MM.1S (cell line): Measurements from ENCODE around the gene GSG1L.

ENCODE experiments used
- DNase-seq: peaks from one replicate; pipeline ENCODE4 v3.0.0-alpha.2; 2015
- H2AFZ ChIP-seq: fragments of 300-600 bp; sonication (generic); 2 replicates; pipeline ENCODE4 v1.6.0; 2016; ENCODE audit warnings: antibody characterized with exemption, low read length
- H3F3A ChIP-seq: fragments of 300-600 bp; sonication (generic); 2 replicates; pipeline ENCODE4 v1.6.1; 2016; ENCODE audit warnings: mild to moderate bottlenecking, antibody characterized with exemption, low read length, moderate library complexity, mixed read lengths; ENCODE audit not compliant: insufficient read depth
- H3K27ac ChIP-seq: fragments of 300-600 bp; sonication (generic); 2 replicates; pipeline ENCODE4 v1.5.1; 2016; ENCODE audit warnings: mild to moderate bottlenecking, low read length
- H3K27me3 ChIP-seq: fragments of 300-600 bp; sonication (generic); replicated peaks from 2 replicates; pipeline ENCODE4 v1.6.0; 2016; ENCODE audit warnings: low read length; ENCODE audit not compliant: insufficient read depth
- H3K36me3 ChIP-seq: fragments of 300-600 bp; sonication (generic); replicated peaks from 2 replicates; pipeline ENCODE4 v1.6.1; 2016; ENCODE audit warnings: mild to moderate bottlenecking, low read length, mixed read lengths; ENCODE audit not compliant: insufficient read depth
- H3K4me1 ChIP-seq: fragments of 300-600 bp; sonication (generic); 2 replicates; pipeline ENCODE4 v1.6.1; 2016; ENCODE audit warnings: low read length, mixed read lengths
- H3K4me2 ChIP-seq: fragments of 300-600 bp; sonication (generic); 2 replicates; pipeline ENCODE4 v1.6.0; 2016; ENCODE audit warnings: low read depth, low read length
- H3K4me3 ChIP-seq: fragments of 300-600 bp; sonication (generic); 2 replicates; pipeline ENCODE4 v1.5.1; 2016; ENCODE audit warnings: low read length, mixed read lengths
- H3K79me2 ChIP-seq: fragments of 300-600 bp; sonication (generic); 2 replicates; pipeline ENCODE4 v1.6.1; 2016; ENCODE audit warnings: mixed run types, low read length, mixed read lengths
- H3K9ac ChIP-seq: fragments of 300-600 bp; sonication (generic); 2 replicates; pipeline ENCODE4 v1.6.1; 2016; ENCODE audit warnings: low read length, mixed read lengths
- H3K9me2 ChIP-seq: fragments of 300-600 bp; sonication (generic); replicated peaks from 2 replicates; pipeline ENCODE4 v1.6.1; 2016; ENCODE audit warnings: mild to moderate bottlenecking, low read length, mixed read lengths; ENCODE audit not compliant: insufficient read depth
- H3K9me3 ChIP-seq: fragments of 300-600 bp; sonication (generic); replicated peaks from 2 replicates; pipeline ENCODE4 v1.6.1; 2016; ENCODE audit warnings: mild to moderate bottlenecking, low read length, mixed read lengths; ENCODE audit not compliant: insufficient read depth
- H4K20me1 ChIP-seq: fragments of 300-600 bp; sonication (generic); 2 replicates; pipeline ENCODE4 v1.6.1; 2016; ENCODE audit warnings: mild to moderate bottlenecking, low read length, moderate library complexity, mixed read lengths; ENCODE audit not compliant: insufficient read depth
- EZH2 ChIP-seq: fragments of 300-600 bp; sonication (generic); optimal IDR thresholded peaks from 2 replicates; pipeline ENCODE3; 2017; ENCODE audit warnings: low read depth, mild to moderate bottlenecking, antibody characterized with exemption, low read length, mixed read lengths
- EZH2phosphoT487 ChIP-seq: fragments of 300-600 bp; sonication (generic); IDR thresholded peaks from 2 replicates; pipeline ENCODE4 v1.6.1; 2018; ENCODE audit warnings: antibody characterized with exemption, low read length
- TF ChIP-seq, protein P1 (sequence below): fragments of 300-600 bp; sonication (generic); IDR thresholded peaks from 2 replicates; pipeline ENCODE4 v1.5.1; 2016; ENCODE audit warnings: antibody characterized with exemption, low read length, mixed read lengths

GSG1L gene

DNA sequence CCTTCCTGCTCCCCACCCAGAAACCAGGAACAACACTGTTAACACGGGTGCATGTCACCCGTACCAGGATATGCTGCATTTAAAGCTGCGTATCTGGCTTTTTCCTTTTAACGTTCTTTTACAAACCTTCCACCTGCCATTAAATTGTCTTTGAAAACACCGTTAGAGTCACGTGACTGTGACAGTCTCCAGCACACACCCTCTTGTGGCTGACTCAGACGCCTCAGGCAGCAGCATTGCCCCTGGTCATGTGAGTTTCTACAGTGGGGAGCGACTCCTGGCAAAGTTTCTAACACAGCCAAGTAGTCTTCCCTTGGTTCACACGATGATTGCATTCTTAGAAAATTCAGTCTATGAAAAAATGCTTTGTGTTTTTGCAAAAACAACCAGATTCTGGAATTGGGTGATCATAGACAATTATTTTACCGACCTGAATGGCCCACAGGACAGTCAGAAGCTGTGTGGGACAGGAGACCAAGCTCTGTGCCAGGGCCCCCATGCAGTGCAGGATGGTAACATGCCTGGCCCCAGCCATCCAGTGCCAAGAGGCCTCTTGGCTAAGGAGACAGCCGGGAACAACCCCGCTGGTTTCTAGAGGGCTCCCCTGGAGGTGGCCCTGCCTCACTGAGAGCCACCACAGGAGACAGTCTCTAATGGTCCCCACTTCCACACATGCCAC, 314.5 kb downstream of the GSG1L start:
- Histone ChIP-seq H3K27me3 (no peaks in the 10 kb centered on the region), H3K4me3 (no peak overlapping the region), H3K79me2 (no peaks in the 10 kb centered on the region), H3K36me3 (no peaks in the 10 kb centered on the region), H3K9me2 (no peaks in the 10 kb centered on the region), H2AFZ (no peak overlapping the region), H4K20me1 (no peaks in the 10 kb centered on the region), H3K27ac (no peak overlapping the region), H3K4me2 (no peak overlapping the region), H3K9ac (no peak overlapping the region), H3K4me1 (no peaks in the 10 kb centered on the region), H3K9me3 (no peaks in the 10 kb centered on the region), H3F3A (no peaks in the 10 kb centered on the region)
- peak; percentile 32 for DNase-seq
- no peak for TF ChIP-seq EZH2phosphoT487
- TF ChIP-seq, protein P1, sequence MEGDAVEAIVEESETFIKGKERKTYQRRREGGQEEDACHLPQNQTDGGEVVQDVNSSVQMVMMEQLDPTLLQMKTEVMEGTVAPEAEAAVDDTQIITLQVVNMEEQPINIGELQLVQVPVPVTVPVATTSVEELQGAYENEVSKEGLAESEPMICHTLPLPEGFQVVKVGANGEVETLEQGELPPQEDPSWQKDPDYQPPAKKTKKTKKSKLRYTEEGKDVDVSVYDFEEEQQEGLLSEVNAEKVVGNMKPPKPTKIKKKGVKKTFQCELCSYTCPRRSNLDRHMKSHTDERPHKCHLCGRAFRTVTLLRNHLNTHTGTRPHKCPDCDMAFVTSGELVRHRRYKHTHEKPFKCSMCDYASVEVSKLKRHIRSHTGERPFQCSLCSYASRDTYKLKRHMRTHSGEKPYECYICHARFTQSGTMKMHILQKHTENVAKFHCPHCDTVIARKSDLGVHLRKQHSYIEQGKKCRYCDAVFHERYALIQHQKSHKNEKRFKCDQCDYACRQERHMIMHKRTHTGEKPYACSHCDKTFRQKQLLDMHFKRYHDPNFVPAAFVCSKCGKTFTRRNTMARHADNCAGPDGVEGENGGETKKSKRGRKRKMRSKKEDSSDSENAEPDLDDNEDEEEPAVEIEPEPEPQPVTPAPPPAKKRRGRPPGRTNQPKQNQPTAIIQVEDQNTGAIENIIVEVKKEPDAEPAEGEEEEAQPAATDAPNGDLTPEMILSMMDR: peak; percentile 33

DNA sequence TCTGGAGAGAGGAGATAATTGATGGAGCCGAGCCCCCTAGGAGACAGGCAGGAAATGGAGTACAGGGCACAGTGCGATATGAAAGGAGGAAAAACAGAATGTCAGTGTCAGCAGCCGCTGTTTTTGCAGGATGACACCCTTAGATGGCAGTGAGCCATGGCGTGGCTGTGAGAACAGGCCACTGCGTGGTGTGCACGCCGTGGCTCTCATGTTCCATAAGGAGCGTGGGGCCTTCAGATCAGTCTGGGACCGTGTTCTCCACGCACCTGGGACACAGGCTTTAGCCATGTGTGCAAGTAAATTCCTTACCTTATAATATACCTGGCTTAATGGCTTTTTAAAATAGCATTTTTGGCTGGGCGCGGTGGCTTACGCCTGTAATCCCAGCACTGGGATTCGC, 315.6 kb downstream of the GSG1L start:
- Histone ChIP-seq H3K9me3 (no peaks in the 10 kb centered on the region), H3K27ac (no peak overlapping the region), H3F3A (no peaks in the 10 kb centered on the region), H3K4me3 (no peak overlapping the region), H3K4me1 (no peaks in the 10 kb centered on the region), H3K9ac (no peak overlapping the region), H3K9me2 (no peaks in the 10 kb centered on the region), H3K4me2 (no peak overlapping the region), H3K79me2 (no peaks in the 10 kb centered on the region), H3K27me3 (no peaks in the 10 kb centered on the region), H3K36me3 (no peaks in the 10 kb centered on the region), H4K20me1 (no peaks in the 10 kb centered on the region), H2AFZ (no peak overlapping the region)
- TF ChIP-seq, protein P1: no peak
- no peak for TF ChIP-seq EZH2
- TF ChIP-seq EZH2phosphoT487: no peak
- no peak for DNase-seq

DNA sequence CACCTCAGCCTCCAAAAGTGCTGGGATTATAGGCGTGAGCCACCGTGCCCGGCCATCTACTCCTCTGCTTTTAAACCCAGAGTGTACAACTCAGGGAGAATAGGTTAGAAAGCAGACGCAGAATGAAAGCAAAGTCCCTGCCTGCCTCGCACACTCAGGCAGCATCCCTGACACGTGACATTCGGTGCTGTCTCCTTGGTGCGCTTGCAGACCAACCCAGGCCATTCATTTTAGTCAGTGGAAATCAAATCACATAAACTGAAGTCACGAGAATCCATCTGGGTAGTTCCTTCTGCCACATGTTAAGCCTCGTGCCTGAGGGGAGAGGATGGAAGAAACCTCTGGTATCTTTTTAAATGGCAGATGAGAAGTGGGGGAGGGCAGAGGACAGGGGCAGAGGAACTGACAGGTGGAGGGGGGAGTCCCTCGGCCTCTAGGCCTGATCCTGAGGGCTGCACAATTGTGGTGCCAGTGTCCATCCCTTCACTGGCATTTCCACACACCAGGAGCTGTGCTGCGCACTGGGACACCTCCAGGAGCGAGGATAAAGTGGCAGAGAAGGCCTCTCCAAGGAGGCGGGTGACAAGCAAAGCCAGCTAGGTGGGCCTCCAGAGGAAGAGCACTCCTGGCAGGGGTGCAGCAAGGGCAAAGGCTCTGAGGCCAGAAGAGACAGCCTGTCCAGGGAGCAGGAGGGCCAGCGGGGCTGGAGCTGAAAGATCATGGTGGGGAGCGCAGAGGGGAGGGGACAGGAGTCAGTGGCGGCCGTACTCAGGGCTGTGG, 317.2 kb downstream of the GSG1L start:
- Histone ChIP-seq H3K9me2 (no peaks in the 10 kb centered on the region), H3K4me1 (no peaks in the 10 kb centered on the region), H3F3A (no peaks in the 10 kb centered on the region), H3K36me3 (no peaks in the 10 kb centered on the region), H3K4me3 (no peak overlapping the region), H3K9me3 (no peaks in the 10 kb centered on the region), H3K79me2 (no peaks in the 10 kb centered on the region), H3K27me3 (no peaks in the 10 kb centered on the region), H3K27ac (no peak overlapping the region), H2AFZ (no peak overlapping the region), H3K4me2 (no peak overlapping the region), H4K20me1 (no peaks in the 10 kb centered on the region), H3K9ac (no peak overlapping the region)
- TF ChIP-seq EZH2phosphoT487 (no peak), EZH2 (no peak)
- TF ChIP-seq, protein P1: no peak
- DNase-seq: no peak
